HG03575 (cell line): ENCODE results near the gene SPSB4.
"Not testable (repeated sequence)": the region's sequence is repeated elsewhere in the genome, so short reads cannot be mapped to it uniquely, and the experiment has no call there.

Source experiments
- ATAC-seq: cut with Tn5 transposase; IDR thresholded peaks from one replicate; pipeline ENCODE4 v1.9.1; 2021; ENCODE audit not compliant: unreplicated experiment, insufficient number of reproducible peaks, low FRiP score; ENCODE audit errors: extremely low read depth

SPSB4 gene

DNA sequence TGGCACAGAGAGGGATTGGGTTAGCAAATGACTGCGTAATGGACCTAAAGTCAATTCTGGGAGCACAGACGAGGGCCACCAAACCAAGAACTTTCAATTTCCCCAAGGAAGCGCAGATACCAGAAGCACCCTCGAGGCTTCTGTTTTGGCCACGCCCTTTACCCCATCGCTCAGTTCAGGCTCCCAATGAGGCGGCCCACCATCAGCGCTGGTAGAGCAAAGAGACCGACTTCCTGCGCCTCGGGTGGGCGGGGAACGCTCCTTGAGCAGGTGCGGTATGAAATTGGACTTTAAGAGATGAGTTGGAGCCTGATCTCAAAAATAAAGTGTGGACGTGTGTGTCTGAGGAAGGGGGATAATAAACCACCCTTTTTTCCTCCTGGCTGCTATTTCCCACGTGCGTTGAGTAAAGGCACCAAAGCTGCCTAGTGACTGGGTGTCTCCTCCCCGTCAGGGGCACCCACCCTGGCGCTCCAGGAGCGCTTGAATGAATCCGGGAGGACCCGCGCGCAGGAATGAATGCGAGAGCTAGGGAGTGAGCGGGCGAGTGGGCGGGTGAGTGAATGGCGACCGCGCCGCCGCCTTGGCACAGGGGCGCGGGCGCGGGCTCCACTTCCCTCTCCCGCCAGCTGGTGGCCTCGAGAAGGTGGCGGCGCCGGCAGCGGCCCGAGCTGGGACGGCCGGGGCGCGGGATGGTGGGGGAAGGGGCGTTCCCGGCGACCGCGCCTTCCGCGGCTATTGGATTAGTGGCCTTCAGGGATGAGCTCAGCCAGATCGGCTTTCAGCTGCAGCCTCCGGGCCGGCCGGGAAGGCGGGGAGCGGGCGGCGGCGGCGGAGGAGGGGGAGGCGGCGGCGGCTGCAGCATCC lies at the start of gene SPSB4:
SPSB4 (plus strand) TSS at position 772 of the 867 bp plus-strand sequence. CDS start 14,758 bp downstream, outside the sequence.
- no peak for ATAC-seq

DNA sequence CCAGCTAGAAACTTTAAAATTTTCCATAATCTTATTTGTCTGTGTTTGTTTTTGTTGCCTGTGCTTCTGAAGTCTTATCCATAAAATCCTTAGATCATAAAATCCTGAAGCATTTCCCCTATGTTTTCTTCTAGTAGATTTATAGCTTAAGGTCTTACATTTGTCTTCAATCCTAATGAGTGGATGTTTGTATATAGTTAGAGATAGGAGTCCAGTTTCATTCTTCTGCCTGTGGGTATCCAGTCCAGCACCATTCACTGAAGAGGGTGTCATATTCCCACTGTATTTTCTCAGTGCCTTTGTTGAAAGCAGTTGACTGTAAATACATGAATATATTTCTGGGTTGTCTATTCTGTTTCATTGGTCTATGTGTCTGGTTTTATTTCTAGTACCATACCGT lies 44.8 kb upstream of the SPSB4 start:
- no peak for ATAC-seq

DNA sequence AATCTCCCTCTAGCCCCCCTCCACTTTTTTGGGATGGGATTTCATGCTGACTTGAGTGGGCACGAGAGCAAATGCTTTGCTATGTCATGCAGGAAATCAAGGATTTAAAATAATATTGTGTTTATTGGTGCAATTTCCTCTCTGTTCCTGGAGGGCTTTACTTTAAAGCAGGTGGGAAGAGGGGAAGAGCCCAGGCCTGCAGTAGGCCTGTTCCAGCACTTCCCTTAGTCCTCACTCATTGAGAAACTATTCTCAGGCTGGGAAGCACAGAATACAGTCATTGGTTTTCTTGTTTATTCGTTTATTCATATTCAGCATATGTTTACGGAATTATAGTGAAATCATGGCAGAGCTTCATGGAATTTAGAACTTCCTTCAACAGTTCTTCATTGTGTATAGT lies 41.7 kb upstream of the SPSB4 start:
- no peak for ATAC-seq

DNA sequence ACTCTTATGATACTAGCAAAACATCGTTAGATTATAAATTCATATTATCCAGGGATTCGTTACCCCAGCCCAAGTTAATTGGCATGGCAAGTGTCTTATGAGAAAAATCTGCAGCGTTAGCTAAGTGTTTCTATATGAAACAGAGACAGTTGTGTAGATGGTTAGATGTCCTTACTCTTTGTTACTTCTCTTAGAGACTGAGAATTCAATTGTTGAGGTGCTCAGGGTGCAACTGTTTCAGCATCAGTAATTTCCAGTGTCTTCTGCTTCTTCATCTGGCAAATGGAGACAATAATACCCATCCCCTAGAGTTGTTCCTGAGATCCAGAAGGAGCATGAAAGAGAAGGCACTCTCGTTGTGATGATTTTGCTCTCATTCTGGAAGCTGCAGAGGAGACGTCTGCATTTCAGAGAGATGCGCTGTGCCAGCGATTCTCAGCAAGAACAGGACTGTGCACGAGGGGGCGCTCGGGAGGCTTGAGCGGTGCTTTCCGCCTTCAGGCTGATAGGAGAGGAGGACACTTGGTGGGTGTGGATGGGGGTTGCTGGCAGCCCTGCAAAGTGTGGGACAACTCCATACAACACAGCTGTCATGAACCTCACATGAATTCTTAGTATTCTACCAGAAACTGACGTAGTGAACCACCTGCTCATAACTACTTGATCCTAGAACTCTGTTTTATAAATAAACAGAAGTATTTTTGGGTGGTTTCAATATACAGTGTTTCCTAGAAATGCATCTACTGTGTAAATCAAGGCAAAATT lies 39.7 kb upstream of the SPSB4 start:
- no peak for ATAC-seq

DNA sequence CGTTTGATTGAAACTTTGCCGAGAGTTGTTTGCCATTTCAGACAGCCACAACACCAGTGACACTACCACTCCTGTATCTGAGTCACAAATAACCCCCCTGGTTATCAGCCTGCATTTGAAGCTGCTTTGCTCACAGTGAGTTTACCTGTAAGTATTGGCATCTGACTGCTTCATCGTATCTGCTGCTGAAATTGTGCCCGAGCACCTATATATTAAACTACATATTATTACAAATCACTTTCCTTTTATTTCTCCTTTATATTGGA lies 39.2 kb upstream of the SPSB4 start:
- ATAC-seq = no peak

DNA sequence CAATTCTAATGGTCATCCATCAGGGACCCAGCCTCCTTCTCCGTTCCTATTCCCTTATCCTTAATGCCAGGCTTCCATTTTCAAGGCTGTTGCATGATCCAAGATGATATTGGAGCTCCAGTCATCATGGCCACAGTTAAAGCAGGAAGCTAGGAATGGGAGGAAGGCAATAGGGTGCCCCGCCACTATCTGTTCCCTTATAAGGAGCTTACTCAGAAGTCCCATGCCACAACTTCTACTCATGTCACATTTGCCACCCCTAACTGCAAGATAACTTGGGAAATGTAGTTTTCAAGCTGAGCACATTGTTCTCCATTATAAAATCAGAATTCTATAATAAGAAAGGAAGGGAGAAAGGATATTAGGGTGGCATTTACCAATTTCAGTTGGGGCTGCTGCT lies 38.6 kb upstream of the SPSB4 start:
- ATAC-seq = no peak

DNA sequence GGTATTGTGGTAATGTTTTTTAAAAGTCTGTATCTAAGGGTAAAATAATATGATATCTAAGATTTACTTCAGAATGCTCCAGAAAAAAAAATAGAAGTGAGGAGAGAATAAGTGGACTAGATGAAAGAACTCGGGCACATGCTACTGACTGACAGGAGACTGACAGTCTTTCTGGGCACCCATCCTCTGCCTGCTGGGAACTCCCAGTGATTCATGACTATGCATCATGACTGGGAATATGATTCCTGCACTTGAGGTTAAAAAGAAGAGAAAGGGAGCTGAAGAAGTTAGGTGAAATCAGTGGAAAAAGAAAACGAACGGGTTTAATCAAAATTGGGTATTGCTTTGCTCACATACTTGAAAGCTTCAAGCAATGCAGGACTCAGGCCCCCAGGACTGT lies 35.7 kb upstream of the SPSB4 start:
- ATAC-seq = no peak

DNA sequence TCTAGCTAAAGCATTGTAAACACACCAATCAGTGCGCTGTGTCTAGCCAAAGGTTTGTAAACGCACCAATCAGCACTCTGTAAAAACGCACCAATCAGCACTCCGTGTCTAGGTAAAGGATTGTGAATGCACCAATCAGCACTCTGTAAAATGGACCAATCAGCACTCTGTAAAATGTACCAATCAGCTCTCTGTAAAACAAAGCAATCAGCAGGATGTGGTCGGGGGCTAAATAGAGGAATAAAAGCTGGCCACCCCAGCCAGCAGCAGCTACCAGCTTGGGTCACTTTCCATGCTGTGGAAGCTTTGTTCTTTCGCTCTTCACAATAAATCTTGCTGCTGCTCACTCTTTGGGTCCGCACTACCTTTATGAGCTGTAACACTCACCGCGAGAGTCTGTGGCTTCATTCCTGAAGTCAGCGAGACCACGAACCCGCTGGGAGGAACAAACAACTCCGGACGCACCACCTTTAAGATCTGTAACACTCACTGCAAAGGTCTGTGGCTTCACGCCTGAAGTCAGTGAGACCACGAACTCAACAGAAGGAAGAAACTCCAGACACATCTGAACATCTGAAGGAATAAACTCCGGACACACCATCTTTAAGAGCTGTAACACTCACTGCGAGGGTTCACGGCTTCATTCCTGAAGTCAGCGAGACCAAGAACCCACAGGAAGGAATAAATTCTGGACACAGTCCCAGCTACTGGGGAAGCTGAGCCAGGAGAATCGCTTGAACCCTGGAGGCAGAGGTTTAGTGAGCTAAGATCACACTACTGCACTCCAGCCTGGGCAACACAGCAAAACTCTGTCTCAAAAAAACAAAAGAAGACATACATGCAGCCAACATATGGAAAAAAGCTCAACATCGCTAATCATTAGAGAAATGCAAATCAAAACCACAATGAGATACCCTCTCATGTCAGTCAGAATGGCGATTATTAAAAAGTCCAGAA lies 33.5 kb upstream of the SPSB4 start:
- not testable (repeated sequence) for ATAC-seq

DNA sequence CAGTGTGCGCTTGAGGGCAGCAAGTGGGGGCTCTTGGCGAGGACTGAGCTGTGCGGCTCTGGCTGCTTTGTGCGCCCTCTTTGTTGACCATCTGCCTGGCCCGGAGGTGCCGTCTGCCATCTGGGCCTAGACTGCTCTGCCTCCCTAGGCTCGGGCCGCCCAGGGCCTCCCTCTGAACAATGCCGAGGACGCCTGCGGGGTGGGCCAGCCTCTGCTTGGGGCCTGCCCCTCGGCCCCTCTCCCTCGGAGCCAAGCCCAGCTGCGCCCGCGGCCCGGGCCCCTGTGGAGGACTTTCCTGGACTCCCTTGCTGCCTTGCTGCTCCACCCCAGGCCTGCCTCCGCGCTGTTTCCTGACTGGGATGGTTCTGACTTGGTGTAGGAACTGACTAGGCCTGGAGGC lies 31.9 kb upstream of the SPSB4 start:
- no peak for ATAC-seq

DNA sequence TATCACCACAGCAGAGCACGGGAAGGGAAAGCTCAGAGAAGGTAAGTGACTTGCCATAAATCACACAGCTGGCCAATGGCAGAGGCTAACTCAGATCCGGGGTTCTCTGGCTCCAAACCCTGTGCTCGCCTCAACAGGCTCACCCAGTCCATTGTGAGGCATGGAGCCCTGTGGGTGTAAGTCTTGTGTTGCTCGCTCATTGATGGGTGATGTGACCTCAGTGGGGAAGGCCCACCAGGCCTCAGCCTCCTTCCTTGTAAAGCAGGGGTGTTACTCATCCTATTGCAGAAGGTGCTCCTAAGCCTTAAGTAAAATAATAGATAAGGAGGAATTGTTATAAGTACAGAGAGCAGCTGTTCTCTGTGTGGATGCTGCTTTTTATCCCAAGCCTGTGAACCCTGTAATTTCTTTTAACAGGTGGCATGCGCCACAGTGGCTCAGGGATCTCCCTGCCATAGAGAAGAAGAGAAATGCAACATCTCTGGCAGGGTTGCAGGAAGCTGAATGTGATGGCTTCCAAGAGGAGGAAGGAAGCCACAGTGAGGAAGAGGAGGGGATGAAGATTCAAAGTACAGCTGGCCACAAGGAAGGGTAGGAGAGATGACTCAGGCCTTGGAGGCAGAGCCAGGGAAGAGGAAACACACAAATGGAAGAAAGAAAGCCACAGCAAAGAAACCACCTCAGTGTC lies 30.9 kb upstream of the SPSB4 start:
- ATAC-seq = no peak

DNA sequence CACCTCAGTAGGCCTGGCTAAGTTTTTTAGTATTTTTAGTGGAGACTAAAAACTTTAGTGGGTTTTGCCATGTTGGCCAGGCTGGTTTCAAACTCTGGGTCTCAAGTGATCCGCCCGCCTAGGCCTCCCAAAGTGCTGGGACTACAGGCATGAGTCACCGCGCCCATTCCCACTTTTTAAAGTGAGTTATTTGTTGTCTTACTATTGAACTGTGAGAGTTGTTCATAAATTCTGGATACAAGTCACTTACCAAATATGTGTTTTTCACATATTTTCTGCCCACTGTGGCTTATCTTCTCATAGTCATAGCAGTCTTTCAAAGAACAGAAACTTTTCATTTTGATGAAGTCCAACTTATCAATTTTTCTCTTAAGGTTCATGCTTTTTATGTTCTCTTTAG lies 29.9 kb upstream of the SPSB4 start:
- no peak for ATAC-seq

DNA sequence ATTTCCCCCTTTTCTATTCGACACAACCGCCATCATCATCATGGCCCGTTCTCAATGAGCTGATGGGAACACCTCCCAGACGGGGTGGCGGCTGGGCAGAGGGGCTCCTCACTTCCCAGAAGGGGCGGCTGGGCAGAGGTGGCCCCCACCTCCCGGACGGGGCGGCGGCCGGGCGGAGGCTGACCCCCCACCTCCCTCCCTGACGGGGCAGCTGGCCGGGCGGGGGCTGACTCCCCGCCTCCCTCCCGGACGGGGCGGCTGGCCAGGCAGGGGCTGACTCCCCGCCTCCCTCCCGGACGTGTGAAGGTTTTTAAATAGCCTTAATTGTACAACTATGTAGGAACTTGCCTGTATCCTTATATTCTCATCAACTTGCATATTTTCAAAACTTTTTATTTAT lies 20.9 kb upstream of the SPSB4 start:
- no peak for ATAC-seq

DNA sequence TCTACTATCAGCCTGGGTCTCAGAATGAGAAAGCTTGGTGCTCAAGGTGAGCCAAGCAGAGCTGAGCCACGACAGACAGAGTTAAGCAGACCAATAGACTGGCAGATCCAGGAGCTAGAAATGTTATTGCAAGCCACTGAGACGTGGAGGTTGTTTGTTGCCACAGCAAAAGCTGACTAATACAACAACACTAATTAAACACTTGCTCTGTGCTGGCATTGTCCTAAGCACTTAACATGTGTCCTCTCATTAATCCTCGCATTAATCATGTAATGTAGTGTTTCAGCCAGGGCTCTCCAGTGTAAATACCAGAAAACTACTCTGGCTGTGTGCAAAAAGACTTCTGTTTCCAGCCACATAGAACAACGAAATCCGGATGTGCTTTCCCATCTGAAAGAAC lies 11.6 kb upstream of the SPSB4 start:
- no peak for ATAC-seq

DNA sequence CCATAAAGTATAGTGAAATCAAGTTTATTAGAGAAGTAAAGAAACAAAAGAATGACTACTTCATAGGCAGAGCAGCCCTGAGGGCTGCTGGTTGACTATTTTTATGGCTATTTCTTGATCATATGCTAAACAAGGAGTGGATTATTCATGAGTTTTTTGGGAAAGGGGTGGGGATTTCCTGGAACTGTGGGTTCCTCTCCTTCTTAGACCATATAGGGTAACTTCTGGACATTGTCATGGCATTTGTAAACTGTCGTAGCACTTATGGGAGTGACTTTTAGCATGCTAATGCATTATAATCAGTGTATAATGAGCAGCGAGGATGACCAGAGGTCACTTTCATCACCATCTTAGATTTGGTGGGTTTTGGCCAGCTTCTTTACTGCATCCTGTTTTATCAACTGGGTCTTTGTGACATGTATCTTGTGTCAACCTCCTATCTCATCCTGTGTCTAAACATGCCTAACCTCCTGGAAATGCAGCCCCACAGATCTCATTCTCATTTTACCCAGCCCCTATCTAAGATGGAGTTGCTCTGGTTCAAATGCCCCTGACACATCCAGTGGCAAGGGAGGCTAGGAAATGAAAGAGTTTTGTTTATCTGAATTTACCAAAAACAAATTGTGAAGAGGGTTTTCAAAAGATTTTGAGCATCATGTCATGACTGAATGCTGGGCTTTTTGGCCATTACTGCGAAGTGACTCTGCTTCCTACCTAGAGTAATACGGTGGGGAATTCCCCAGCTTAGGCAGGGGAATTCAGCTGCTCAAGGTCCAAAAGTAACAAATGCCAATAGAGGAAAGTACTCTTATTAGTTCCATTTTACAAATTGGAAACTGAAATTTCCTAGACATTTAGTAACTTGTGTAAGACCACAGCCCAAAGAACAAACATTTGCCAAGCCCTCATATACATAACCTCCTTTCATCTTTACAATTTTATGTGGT lies 6.2 kb upstream of the SPSB4 start:
- no peak for ATAC-seq

DNA sequence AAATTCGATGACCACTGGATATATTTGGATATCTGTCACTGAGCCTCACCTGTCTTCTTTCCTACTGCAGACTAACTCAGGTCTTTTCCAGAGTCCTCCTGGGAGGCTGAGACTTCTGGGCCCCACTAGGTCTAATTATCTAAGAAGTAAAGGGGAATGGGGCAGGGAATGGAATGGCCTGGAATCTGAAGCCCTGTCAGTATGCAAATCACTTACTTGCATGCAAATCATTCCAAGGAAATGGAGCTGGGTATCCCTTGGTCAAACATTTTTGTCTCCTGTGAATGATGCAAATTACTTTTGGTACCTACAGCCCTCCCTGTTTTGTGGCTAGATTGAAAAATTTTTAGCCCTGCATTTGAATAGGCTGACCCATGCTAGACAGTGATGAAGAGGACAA lies 5.3 kb upstream of the SPSB4 start:
- ATAC-seq = no peak

DNA sequence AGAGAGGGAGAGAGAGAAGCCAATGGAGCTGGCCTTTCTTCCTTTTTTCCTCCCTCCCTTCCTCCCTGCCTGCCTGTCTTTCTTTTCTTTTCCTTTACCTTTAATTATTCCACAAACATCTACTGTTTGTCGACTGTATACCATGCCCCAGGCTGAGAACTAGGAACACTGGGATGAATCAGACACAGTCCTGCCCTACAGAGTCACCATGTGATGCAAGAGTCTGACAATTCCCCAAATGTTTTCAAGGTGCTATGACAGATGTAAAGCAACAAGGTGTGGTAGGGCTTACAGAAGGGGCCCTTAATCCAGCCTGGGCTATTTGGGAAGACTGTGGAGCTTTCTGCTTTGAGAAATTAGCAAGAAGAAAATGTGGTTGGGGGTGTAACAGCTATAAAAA lies 4.0 kb upstream of the SPSB4 start:
- ATAC-seq = no peak

DNA sequence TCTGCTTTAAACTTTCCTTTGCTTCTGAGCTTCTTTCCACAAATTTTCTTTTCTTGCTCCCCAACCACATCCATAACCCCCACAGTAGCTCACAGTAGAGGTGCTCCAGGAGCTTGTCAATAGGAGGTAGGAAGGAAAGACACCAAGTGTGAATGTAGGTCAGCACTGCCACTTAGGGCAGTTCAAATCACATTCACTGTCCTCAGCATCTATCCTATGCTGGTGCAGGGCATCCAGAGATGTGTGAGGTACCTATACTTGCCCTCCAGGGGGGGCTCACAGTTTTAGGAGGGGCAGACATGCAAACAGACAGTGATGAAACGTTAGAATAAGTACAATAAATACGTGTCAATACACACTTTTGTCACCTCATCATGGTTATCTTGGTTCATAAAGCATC lies 1.5 kb upstream of the SPSB4 start:
- ATAC-seq = no peak
